ENCODE results near the gene NDRG2.

- no peak for TF ChIP-seq EZH2 (IDR thresholded peaks at IDR 0.05; ENCODE audit: low read length, missing control alignments)
- no peak for TF ChIP-seq CTCF (conservative IDR thresholded peaks at IDR 0.05 in 1 of 2, IDR thresholded peaks at IDR 0.05 in 1 of 2; ENCODE audit: low read depth in 1 of 2, low read length in 2 of 2)
Measured at GRCh38 chr14:20970647-20970982, 54.2 kb downstream of the NDRG2 start.

All from fibroblast of lung (primary cell).